Fibroblast of mammary gland (primary cell): ENCODE results near the gene ZNF76.
"Not testable (repeated sequence)": the region's sequence is repeated elsewhere in the genome, so short reads cannot be mapped to it uniquely, and the experiment has no call there.

Experiments used
- DNase-seq: peaks from one replicate; pipeline ENCODE4 v3.0.0-alpha.2; 2010; ENCODE audit warnings: low read depth
- H3K4me3 ChIP-seq: 2 replicates; pipeline ENCODE4 v1.5.1; 2011; ENCODE audit warnings: low read depth, mild to moderate bottlenecking, low read length, moderate library complexity; ENCODE audit not compliant: control insufficient read depth
- CTCF ChIP-seq: conservative IDR thresholded peaks from 2 replicates; pipeline ENCODE4 v1.5.1; 2011; ENCODE audit warnings: low read depth, low read length, inconsistent platforms; ENCODE audit not compliant: control insufficient read depth, insufficient read depth

The ZNF76 gene

DNA sequence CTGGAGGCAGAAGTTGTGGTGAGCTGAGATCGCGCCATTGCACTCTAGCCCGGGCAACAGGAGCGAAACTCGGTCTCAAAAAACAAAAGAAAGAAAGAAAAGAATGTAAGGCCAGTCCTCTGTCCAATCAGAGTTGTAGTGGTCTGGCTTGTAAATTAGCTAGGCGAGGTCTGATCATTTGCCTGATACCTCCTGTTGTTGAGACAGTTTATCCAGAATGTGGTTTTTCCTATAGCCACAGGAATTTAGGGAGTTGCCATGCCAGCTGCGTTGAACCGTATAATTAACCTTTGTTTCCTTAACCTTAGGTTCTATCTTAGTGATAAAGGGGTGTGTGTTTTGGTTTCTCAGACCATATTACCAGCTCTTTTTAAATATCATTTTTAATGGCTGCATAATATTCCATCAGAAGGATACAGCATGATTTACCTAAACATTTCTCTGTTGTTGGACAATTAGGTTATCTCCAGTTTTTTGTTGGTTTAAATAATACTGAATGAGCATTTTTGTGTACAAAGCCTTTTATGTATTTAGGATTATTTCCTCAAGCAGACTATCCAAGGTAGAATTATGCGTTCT lies 71.1 kb downstream of the ZNF76 start:
- no peak for DNase-seq
- TF ChIP-seq CTCF = no peak
- H3K4me3 ChIP-seq = no peak overlapping the region

- H3K4me3 ChIP-seq, DNase-seq: not testable (repeated sequence)
These were observed 72.7 kb downstream of the ZNF76 start for GRCh38 chr6:35332074-35332887.

DNA sequence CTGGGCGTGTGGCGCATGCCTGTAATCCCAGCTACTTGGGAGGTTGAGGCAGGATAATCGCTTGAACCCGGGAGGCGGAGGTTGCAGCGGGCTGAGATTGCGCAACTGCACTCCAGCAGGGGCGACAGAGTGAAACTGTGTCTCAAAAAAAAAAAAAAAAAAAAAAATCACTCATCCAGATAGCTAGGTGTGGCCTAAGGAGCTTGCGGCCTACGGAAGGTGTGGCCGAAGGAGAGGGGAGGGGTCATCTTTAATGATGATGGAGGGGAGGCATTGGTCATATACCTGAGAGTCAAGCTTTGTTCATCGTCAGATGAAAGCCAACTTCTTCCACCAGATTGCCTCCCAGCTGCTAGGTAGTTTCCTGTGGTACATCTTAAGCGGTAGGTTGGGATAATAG lies 82.0 kb downstream of the ZNF76 start:
- no peak overlapping the region for H3K4me3 ChIP-seq
- no peak for DNase-seq
- no peak for TF ChIP-seq CTCF

DNA sequence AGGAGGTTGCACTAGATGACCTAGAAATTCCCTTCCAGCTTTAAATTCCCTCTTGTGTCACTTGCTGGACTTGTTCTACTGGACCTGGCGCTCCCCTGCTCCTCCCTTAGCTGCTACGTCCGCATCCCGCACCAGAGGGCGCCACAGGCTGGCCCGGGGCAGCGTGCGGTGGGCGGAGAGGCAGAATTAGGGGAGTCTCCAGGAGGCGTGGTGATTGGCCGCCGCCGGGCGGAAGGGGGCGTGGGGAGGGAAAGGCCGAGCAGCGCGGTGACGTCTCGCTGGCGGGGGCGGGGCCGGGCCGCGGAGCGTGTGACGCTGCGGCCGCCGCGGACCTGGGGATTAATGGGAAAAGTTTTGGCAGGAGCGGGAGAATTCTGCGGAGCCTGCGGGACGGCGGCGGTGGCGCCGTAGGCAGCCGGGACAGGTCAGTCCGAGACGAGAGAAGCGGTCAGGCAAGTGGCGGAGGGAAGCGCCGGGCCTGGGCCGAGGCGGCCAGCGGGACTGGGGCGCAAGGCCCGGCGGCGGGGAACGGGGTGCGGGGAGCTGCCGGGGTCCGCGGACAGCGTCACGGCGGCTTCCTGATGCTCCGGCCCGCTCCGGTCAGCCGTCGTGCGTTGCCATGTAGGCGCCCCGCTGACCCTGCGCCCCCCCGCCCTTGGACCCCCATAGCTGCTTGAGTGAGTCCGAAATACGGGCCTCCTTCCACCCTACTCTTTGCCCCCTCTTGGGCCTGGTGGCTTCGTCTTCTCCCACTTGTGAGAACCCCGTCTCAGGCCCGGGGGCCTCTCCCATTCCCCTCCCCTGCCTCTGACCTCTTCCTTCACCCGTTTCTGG lies 82.9 kb downstream of the ZNF76 start, which contains the start of gene PPARD:
Gene PPARD (plus strand): TSS at position 301 of the 834 bp plus-strand sequence. CDS start 68,530 bp downstream, outside the sequence.
- peak; percentile 92 for TF ChIP-seq CTCF
- H3K4me3 ChIP-seq = peak within 1 kb of the TSS; percentile 86
- DNase-seq = peak; percentile 90

DNA sequence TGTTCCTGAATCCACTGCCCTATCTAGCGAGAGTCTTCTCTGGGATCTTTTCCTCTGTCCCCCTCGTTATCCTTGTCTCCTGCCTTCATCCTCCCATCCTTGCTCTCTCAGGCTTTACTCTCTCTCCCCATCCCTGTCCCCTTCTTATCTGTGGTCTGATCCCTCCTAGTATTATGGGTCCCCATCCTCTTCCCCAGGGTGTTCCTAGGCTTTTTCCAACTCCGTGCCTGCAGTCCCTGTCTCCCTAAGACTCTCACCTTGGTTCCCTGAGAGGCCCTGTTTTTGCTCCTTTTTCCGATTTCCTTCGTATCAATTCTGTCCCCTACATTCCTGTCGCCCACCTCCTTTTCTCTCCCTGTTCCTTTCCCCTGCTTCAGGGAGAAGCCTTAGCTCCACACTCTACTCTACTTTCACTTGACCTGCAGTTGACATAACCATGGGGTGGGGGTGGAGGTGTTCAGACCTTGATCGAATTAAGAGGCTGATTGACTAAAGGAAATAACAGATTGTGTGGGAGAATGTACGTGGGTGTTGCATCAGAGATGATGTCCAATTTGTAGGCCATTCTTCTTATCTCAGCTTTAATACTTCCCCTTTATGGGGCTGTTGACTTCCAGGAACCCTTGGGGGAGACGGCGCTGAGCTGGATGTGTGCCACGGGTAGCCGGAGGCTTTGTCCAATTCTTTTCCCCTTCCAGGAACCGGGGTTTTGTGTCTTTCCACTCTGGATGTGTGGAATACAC lies 83.7 kb downstream of the ZNF76 start:
- DNase-seq = peak; percentile 35
- no peak for TF ChIP-seq CTCF
- peak overlapping the region; percentile 86 for H3K4me3 ChIP-seq

GRCh38 chr6:35343835-35344550 lies 84.5 kb downstream of the ZNF76 start:
- peak overlapping the region; percentile 86 for H3K4me3 ChIP-seq
- DNase-seq = no peak
- no peak for TF ChIP-seq CTCF
